OCI-LY3 (cell line): ENCODE data around the gene SLC49A3.

Source experiments
- H2AFZ ChIP-seq: fragments of 200-600, 300-600 bp; shearing (Covaris generic); 2 replicates; pipeline ENCODE4 v1.6.0; 2014; ENCODE audit warnings: antibody characterized with exemption, low read depth, low read length
- H3K27ac ChIP-seq: fragments of 200-600, 300-600 bp; sonication (generic); 2 replicates; pipeline ENCODE4 v1.5.1; 2014; ENCODE audit warnings: mild to moderate bottlenecking, low read length, moderate library complexity, mixed read lengths
- H3K27me3 ChIP-seq: fragments of 200-600, 300-600 bp; sonication (generic); 2 replicates; pipeline ENCODE4 v1.6.1; 2014; ENCODE audit warnings: low read depth, low read length, mixed read lengths
- H3K36me3 ChIP-seq: fragments of 200-600, 300-600 bp; sonication (generic); replicated peaks from 2 replicates; pipeline ENCODE3; 2014; ENCODE audit warnings: low read depth, low read length, mixed read lengths
- H3K4me1 ChIP-seq: fragments of 300-600, 200-600 bp; sonication (generic); 2 replicates; pipeline ENCODE4 v1.6.1; 2014; ENCODE audit warnings: low read length, mixed read lengths
- H3K4me2 ChIP-seq: fragments of 200-600, 300-600 bp; sonication (generic); 2 replicates; pipeline ENCODE4 v1.6.1; 2014; ENCODE audit warnings: low read length, mixed read lengths
- H3K4me3 ChIP-seq: fragments of 300-600, 200-600 bp; sonication (generic); 2 replicates; pipeline ENCODE4 v1.5.1; 2014; ENCODE audit warnings: antibody characterized with exemption, mild to moderate bottlenecking, low read length, moderate library complexity
- H3K79me2 ChIP-seq: fragments of 300-600, 200-600 bp; shearing (Covaris generic); 2 replicates; pipeline ENCODE4 v1.6.1; 2014; ENCODE audit warnings: mild to moderate bottlenecking, low read length, mixed read lengths
- H3K9ac ChIP-seq: fragments of 300-600, 200-600 bp; shearing (Covaris generic); 2 replicates; pipeline ENCODE4 v1.6.0; 2014; ENCODE audit warnings: mild to moderate bottlenecking, low read length, moderate library complexity
- H3K9me3 ChIP-seq: fragments of 200-600, 300-600 bp; shearing (Covaris generic); 2 replicates; pipeline ENCODE4 v1.6.1; 2014; ENCODE audit warnings: low read length, mixed read lengths; ENCODE audit not compliant: insufficient read depth
- H4K20me1 ChIP-seq: fragments of 200-600, 300-600 bp; sonication (generic); 2 replicates; pipeline ENCODE4 v1.6.1; 2016; ENCODE audit warnings: low read length, mixed read lengths; ENCODE audit not compliant: insufficient read depth
- CTCF ChIP-seq: fragments of 200-600, 300-600 bp; sonication (generic); IDR thresholded peaks from 2 replicates; pipeline ENCODE4 v1.5.1; 2014; ENCODE audit warnings: antibody characterized with exemption, low read length, low read depth
- EZH2phosphoT487 ChIP-seq: fragments of 200-600 bp; shearing (Covaris generic); IDR thresholded peaks from 2 replicates; pipeline ENCODE4 v1.6.1; 2018; ENCODE audit warnings: antibody characterized with exemption, mixed run types, low read depth

SLC49A3 gene

GRCh38 chr4:718460-718859 lies 29.5 kb upstream of the SLC49A3 start:
- Histone ChIP-seq H3K9ac (no peak overlapping the region), H3K36me3 (peaks cover 39% of the 10 kb centered on the region), H2AFZ (no peak overlapping the region), H3K79me2 (peaks cover 88% of the 10 kb centered on the region), H3K4me2 (no peak overlapping the region), H3K4me1 (no peaks in the 10 kb centered on the region), H3K4me3 (no peak overlapping the region), H4K20me1 (peaks cover 53% of the 10 kb centered on the region), H3K27me3 (no peaks in the 10 kb centered on the region), H3K9me3 (no peaks in the 10 kb centered on the region), H3K27ac (no peak overlapping the region)
- TF ChIP-seq CTCF (no peak), EZH2phosphoT487 (no peak)

DNA sequence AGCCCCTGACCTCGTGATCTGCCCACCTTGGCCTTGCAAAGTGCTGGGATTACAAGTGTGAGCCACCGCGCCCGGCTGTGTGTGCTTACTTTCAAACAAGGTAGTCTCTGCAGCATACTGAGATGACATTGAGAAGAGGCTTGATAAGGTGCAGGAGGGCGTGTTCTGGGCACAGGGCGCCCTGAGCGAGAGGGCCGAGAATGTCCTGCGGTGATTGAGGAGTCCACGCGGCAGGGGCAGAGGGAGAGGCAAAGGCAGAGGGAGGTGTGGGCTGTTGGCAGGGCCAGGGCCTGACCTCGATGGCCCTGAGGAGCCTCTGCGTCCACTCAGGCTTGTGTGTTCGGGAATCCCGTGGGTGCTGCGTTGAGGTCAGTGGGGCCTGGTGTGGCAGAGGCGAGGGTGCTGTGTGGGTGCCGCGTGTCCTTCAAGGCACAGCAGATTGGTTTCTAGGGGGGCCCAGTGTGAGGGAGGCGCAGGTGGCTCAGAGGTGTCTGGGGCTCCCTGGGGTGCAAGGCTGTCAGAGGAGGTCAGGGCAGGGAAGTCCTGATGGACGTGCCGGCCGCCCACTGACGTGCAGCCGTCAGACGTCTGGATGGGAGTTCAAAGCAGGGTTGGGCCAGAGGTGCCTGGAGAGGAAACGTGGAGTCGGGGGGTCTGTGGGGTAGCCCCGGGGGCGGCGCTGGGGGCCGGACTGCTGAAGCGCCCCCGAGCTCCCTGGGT lies 28.8 kb upstream of the SLC49A3 start:
- no peak overlapping the region for H3K9ac ChIP-seq
- H3K36me3 ChIP-seq: peaks cover 35% of the 10 kb centered on the region
- H3K9me3 ChIP-seq: no peaks in the 10 kb centered on the region
- H3K4me3 ChIP-seq: no peak overlapping the region
- H3K4me1 ChIP-seq: no peaks in the 10 kb centered on the region
- H3K79me2 ChIP-seq: peaks cover 88% of the 10 kb centered on the region
- H2AFZ ChIP-seq: no peak overlapping the region
- H3K27ac ChIP-seq: no peak overlapping the region
- no peak for TF ChIP-seq EZH2phosphoT487
- TF ChIP-seq CTCF: no peak
- peaks cover 60% of the 10 kb centered on the region for H4K20me1 ChIP-seq
- H3K4me2 ChIP-seq: no peak overlapping the region
- H3K27me3 ChIP-seq: no peaks in the 10 kb centered on the region

GRCh38 chr4:714087-714486 lies 25.1 kb upstream of the SLC49A3 start:
- Histone ChIP-seq H3K4me3 (no peak overlapping the region), H3K4me1 (no peaks in the 10 kb centered on the region), H3K4me2 (no peak overlapping the region), H3K27ac (no peak overlapping the region), H3K79me2 (peaks cover 90% of the 10 kb centered on the region), H3K9me3 (no peaks in the 10 kb centered on the region), H3K27me3 (no peaks in the 10 kb centered on the region), H4K20me1 (peaks cover 65% of the 10 kb centered on the region), H3K9ac (no peak overlapping the region), H3K36me3 (peaks cover 31% of the 10 kb centered on the region), H2AFZ (no peak overlapping the region)
- no peak for TF ChIP-seq EZH2phosphoT487
- no peak for TF ChIP-seq CTCF

GRCh38 chr4:712916-713632 lies 24.1 kb upstream of the SLC49A3 start:
- no peaks in the 10 kb centered on the region for H3K27me3 ChIP-seq
- no peaks in the 10 kb centered on the region for H3K4me1 ChIP-seq
- H3K9ac ChIP-seq: no peak overlapping the region
- peaks cover 90% of the 10 kb centered on the region for H3K79me2 ChIP-seq
- peaks cover 66% of the 10 kb centered on the region for H4K20me1 ChIP-seq
- H3K4me3 ChIP-seq: no peak overlapping the region
- no peaks in the 10 kb centered on the region for H3K9me3 ChIP-seq
- no peak overlapping the region for H3K4me2 ChIP-seq
- H3K27ac ChIP-seq: no peak overlapping the region
- no peak for TF ChIP-seq EZH2phosphoT487
- TF ChIP-seq CTCF: no peak
- no peak overlapping the region for H2AFZ ChIP-seq
- H3K36me3 ChIP-seq: peaks cover 41% of the 10 kb centered on the region
